ENCODE results near the gene EIF2S3.

The EIF2S3 gene

DNA sequence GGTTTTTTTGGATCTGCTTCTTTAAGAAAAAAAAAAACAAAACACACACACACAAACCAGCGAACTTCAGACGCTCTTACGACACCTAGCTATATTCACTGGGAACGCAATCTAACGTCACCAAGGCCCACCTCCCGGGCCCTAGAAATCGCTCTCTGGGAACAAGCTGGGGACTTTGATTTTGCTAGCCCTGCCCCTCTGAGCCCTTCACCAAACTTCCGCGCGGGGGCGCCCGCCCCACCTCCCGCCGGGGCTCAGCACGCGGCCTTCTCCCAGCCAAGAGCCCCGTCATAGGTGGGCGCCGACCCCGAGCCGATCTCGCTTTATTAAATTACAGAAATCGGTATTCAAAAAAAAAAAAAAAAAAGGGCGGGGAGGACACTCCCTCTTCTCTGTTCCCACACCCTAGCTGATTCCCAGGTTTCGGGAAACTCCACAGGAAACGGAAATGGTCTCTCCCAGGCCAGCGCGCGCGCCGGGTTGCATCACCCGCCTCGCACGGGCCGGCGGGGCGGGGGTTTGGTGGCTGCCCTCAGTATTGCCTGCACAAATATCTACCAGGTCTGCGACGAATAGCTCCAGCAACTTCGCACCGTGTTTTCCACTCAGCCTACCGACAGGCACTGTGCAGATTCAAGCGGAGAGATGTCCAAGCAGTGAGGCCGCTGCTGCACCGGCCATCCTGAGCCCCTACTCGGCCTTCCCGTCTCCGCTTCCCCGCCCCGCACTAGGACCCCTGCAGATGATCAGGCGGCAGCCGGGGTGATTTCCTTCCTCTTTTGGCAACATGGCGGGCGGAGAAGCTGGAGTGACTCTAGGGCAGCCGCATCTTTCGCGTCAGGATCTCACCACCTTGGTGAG, at the start of gene EIF2S3:
TSS of gene EIF2S3 (plus strand) at position 775 of the 861 bp plus-strand sequence. CDS start at position 788, 13 bp downstream.
- Histone ChIP-seq H3K9me3 (ENCODE audit: control insufficient read depth in 1 of 2, low read length in 2 of 2) (no peaks in the 10 kb centered on the region), H3K4me3 (ENCODE audit: low read depth in 1 of 2, low read length in 2 of 2) (peak within 1 kb of the TSS; percentile 56 to 82), H3K27ac (ENCODE audit: low read length) (no peak within 1 kb of the TSS), H3K36me3 (ENCODE audit: control insufficient read depth in 1 of 2, insufficient read depth in 2 of 2, low read length in 2 of 2) (peaks cover 0 to 6% of the 10 kb centered on the region in 2 donors), H3K27me3 (ENCODE audit: low read depth, low read length) (no peaks in the 10 kb centered on the region), H3K4me1 (ENCODE audit: control insufficient read depth in 1 of 2, insufficient read depth in 2 of 2, low read length in 2 of 2) (peaks cover 0 to 3% of the 10 kb centered on the region in 2 donors)

DNA sequence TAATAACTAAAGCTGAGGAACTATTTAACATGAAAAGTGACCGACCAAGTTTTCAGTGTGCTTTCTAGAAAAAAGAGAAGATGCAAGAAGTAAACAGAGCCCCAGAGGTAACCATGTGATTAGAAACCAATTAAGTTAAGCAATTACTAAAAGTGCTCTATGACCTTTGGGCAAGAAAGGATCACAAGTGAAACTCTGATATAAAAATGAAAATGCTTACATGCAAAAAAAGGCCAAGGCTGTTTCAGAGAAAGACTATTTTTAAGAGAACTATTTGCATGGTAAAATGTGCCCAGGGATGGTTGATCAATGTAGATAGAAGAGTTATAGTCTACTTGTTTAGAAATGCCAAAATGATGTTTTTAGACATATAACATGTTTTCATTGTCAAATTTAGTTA, 49.7 kb upstream of the EIF2S3 start:
- Histone ChIP-seq H3K4me3 (ENCODE audit: low read depth in 1 of 2, low read length in 2 of 2) (no peak overlapping the region), H3K27ac (ENCODE audit: low read length) (no peak overlapping the region), H3K27me3 (ENCODE audit: low read depth, low read length) (no peaks in the 10 kb centered on the region), H3K9me3 (ENCODE audit: control insufficient read depth in 1 of 2, low read length in 2 of 2) (no peaks in the 10 kb centered on the region), H3K4me1 (ENCODE audit: control insufficient read depth in 1 of 2, insufficient read depth in 2 of 2, low read length in 2 of 2) (no peaks in the 10 kb centered on the region), H3K36me3 (ENCODE audit: control insufficient read depth in 1 of 2, insufficient read depth in 2 of 2, low read length in 2 of 2) (peaks cover 5 to 6% of the 10 kb centered on the region in 2 donors)

DNA sequence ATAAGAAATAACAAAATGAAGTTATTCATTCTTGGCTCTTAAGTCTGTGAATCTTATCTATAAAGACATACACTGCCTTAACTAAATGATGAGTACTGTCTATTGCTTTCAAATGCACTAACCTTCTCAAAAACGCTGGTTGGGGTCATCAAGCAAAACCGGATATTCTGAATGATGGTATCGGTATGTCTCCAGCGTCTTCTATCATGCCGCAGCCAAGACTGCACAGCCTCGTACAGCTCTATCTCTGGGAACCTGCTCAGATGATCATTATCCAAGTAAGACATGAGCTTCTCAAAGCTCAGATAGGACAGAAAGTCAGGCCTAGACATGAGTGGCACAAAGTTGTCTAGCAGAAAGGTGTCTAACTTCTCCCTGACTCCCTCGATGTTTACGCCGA, 48.9 kb upstream of the EIF2S3 start:
- Histone ChIP-seq H3K4me3 (ENCODE audit: low read depth in 1 of 2, low read length in 2 of 2) (no peak overlapping the region), H3K4me1 (ENCODE audit: control insufficient read depth in 1 of 2, insufficient read depth in 2 of 2, low read length in 2 of 2) (no peaks in the 10 kb centered on the region), H3K27ac (ENCODE audit: low read length) (no peak overlapping the region), H3K9me3 (ENCODE audit: control insufficient read depth in 1 of 2, low read length in 2 of 2) (no peaks in the 10 kb centered on the region), H3K36me3 (ENCODE audit: control insufficient read depth in 1 of 2, insufficient read depth in 2 of 2, low read length in 2 of 2) (peaks cover 5 to 6% of the 10 kb centered on the region in 2 donors), H3K27me3 (ENCODE audit: low read depth, low read length) (no peaks in the 10 kb centered on the region)

DNA sequence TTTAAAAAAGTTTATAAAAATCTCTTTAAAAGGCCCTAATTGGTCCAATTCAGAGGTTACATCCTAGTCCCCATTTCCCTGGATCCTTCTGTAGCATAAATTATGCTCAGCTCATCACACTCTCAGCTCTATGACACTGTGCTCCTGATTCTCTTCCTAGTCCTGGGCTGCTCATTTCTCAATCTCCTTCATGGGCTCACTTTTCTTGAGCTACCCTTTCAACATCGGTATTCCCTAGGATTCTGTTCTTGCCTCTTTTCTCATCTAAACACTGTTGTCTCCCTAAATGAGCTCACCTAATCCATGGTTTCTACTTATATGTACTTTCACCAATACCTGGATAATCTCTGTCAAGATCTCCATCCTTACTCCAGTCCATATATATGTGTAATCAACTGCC, 42.5 kb upstream of the EIF2S3 start:
- Histone ChIP-seq H3K27me3 (ENCODE audit: low read depth, low read length) (no peaks in the 10 kb centered on the region), H3K36me3 (ENCODE audit: control insufficient read depth in 1 of 2, insufficient read depth in 2 of 2, low read length in 2 of 2) (no peaks in the 10 kb centered on the region), H3K4me1 (ENCODE audit: control insufficient read depth in 1 of 2, insufficient read depth in 2 of 2, low read length in 2 of 2) (no peaks in the 10 kb centered on the region), H3K27ac (ENCODE audit: low read length) (no peak overlapping the region), H3K4me3 (ENCODE audit: low read depth in 1 of 2, low read length in 2 of 2) (no peak overlapping the region), H3K9me3 (ENCODE audit: control insufficient read depth in 1 of 2, low read length in 2 of 2) (no peaks in the 10 kb centered on the region)

DNA sequence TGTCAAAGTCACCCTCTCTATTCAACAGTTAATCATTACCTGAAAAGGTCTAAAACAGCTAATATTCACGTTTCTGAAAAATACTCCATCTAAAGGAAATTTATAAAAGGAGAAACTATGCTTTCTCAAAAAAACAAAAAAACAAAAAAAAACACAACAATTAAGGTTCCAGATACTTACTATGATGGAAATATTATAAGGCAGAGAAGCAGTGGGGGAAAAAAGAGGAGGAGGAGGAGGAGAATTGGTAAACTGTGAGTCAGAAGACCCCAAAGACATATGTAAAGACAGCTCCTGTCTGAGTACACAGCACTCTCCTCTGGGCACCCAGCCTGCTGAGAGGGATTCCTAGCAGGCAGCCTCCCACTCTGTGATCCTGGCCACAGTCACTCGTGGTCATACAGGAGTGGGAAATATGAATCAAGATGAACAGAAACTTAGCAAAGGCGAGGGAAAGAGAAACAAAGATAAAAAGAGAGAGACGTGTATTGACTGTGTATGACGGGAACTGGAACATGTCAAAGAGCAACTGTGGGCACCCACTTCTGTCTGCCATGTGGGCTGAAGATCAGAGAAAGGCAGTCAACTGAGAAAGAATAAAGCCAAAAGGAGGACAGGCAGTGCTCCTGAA, 40.3 kb upstream of the EIF2S3 start:
- Histone ChIP-seq H3K4me1 (ENCODE audit: control insufficient read depth in 1 of 2, insufficient read depth in 2 of 2, low read length in 2 of 2) (no peaks in the 10 kb centered on the region), H3K27me3 (ENCODE audit: low read depth, low read length) (no peaks in the 10 kb centered on the region), H3K36me3 (ENCODE audit: control insufficient read depth in 1 of 2, insufficient read depth in 2 of 2, low read length in 2 of 2) (no peaks in the 10 kb centered on the region), H3K27ac (ENCODE audit: low read length) (no peak overlapping the region), H3K4me3 (ENCODE audit: low read depth in 1 of 2, low read length in 2 of 2) (no peak overlapping the region), H3K9me3 (ENCODE audit: control insufficient read depth in 1 of 2, low read length in 2 of 2) (no peaks in the 10 kb centered on the region)

DNA sequence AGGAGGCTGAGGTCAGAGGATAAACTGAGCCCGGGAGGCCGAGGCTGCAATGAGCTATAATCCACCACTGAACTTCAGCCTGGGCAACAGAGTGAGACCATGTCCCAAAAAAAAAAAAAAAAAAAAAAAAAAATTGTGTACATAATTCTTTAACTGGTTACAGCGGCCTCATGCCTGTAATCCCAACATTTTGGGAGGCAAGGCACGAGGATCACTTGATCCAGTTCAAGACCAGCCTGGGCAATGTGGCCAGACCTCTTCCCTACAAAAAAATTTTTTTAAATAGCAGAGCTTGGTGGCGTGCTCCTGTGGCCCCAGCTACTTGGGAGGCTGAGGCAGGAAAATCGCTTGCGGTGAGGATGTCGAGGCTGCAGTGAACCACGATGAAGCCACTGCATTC, 37.1 kb upstream of the EIF2S3 start:
- Histone ChIP-seq H3K27ac (ENCODE audit: low read length) (no peak overlapping the region), H3K4me1 (ENCODE audit: control insufficient read depth in 1 of 2, insufficient read depth in 2 of 2, low read length in 2 of 2) (peaks cover 0 to 11% of the 10 kb centered on the region in 2 donors), H3K27me3 (ENCODE audit: low read depth, low read length) (no peaks in the 10 kb centered on the region), H3K9me3 (ENCODE audit: control insufficient read depth in 1 of 2, low read length in 2 of 2) (no peaks in the 10 kb centered on the region), H3K4me3 (ENCODE audit: low read depth in 1 of 2, low read length in 2 of 2) (no peak overlapping the region), H3K36me3 (ENCODE audit: control insufficient read depth in 1 of 2, insufficient read depth in 2 of 2, low read length in 2 of 2) (no peaks in the 10 kb centered on the region)

DNA sequence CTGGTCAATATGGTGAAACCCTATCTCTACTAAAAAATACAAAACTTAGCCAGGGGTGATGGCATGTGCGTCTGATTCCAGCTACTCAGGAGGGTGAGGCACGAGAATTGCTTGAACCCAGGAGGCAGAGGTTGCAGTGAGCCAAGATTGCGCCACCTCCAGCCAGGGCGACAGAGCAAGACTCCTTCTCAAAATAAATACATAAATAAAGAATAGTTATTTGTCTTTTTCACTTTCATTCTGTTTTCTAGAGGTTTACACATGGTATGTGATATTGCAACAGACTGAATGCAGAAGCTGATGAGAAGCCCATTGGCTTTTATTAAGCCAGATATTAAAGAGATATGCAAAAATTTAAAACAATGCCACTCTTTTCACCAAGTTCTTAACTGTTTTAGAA, 35.9 kb upstream of the EIF2S3 start:
- no peak overlapping the region for H3K4me3 ChIP-seq (ENCODE audit: low read depth in 1 of 2, low read length in 2 of 2)
- no peaks in the 10 kb centered on the region for H3K36me3 ChIP-seq (ENCODE audit: control insufficient read depth in 1 of 2, insufficient read depth in 2 of 2, low read length in 2 of 2)
- no peak overlapping the region for H3K27ac ChIP-seq (ENCODE audit: low read length)
- no peaks in the 10 kb centered on the region for H3K27me3 ChIP-seq (ENCODE audit: low read depth, low read length)
- H3K4me1 ChIP-seq (ENCODE audit: control insufficient read depth in 1 of 2, insufficient read depth in 2 of 2, low read length in 2 of 2): peaks cover 0 to 11% of the 10 kb centered on the region in 2 donors
- H3K9me3 ChIP-seq (ENCODE audit: control insufficient read depth in 1 of 2, low read length in 2 of 2): no peaks in the 10 kb centered on the region

DNA sequence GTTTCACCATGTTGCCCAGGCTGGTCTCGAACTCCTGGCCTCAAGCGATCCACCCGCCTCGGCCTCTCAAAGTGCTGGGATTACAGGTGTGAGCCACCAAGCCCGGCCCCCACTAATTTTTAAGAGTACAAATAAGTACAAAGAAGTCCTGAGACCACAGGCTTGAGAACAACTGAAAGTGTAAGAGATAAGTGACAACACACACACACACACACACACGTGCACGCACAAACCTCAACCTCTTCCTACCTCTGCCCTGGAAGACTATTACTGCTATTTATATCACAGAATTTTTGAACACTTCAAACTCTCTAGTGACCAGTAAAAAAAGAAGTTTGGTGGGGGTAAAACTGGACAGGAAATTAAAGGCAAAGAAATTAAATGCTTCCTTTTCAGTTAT, 35.3 kb upstream of the EIF2S3 start:
- Histone ChIP-seq H3K36me3 (ENCODE audit: control insufficient read depth in 1 of 2, insufficient read depth in 2 of 2, low read length in 2 of 2) (no peaks in the 10 kb centered on the region), H3K4me1 (ENCODE audit: control insufficient read depth in 1 of 2, insufficient read depth in 2 of 2, low read length in 2 of 2) (peaks cover 0 to 11% of the 10 kb centered on the region in 2 donors), H3K9me3 (ENCODE audit: control insufficient read depth in 1 of 2, low read length in 2 of 2) (no peaks in the 10 kb centered on the region), H3K4me3 (ENCODE audit: low read depth in 1 of 2, low read length in 2 of 2) (no peak overlapping the region), H3K27me3 (ENCODE audit: low read depth, low read length) (no peaks in the 10 kb centered on the region), H3K27ac (ENCODE audit: low read length) (no peak overlapping the region)

DNA sequence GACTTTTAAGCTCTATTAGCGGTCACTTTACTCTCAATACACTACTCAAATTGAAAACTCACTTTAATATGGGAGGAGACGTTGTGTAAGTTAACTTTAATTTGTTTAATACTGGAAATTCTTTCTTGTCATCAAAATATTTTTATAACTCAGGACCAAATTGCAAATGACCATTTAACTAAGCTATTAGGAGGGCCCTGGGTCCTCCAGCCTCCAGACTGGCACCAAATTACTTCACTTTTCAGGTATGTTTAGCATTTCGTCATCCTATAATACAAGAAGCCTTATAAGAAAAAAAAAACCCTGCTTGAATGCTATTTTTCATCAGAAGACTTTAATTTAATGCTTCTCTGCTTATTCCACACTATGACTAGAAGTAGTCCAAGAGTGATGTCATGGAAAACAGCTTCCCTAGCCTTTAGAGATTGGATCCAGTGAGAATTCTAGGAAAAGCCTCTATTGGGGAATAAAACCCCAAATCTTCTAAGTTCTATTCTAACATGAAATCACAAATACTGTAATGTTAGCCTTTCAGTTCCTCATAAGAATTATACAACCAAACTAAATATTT, 34.4 kb upstream of the EIF2S3 start:
- H3K36me3 ChIP-seq (ENCODE audit: control insufficient read depth in 1 of 2, insufficient read depth in 2 of 2, low read length in 2 of 2): no peaks in the 10 kb centered on the region
- H3K9me3 ChIP-seq (ENCODE audit: control insufficient read depth in 1 of 2, low read length in 2 of 2): no peaks in the 10 kb centered on the region
- H3K27ac ChIP-seq (ENCODE audit: low read length): no peak overlapping the region
- peaks cover 0 to 11% of the 10 kb centered on the region in 2 donors for H3K4me1 ChIP-seq (ENCODE audit: control insufficient read depth in 1 of 2, insufficient read depth in 2 of 2, low read length in 2 of 2)
- no peaks in the 10 kb centered on the region for H3K27me3 ChIP-seq (ENCODE audit: low read depth, low read length)
- no peak overlapping the region for H3K4me3 ChIP-seq (ENCODE audit: low read depth in 1 of 2, low read length in 2 of 2)

DNA sequence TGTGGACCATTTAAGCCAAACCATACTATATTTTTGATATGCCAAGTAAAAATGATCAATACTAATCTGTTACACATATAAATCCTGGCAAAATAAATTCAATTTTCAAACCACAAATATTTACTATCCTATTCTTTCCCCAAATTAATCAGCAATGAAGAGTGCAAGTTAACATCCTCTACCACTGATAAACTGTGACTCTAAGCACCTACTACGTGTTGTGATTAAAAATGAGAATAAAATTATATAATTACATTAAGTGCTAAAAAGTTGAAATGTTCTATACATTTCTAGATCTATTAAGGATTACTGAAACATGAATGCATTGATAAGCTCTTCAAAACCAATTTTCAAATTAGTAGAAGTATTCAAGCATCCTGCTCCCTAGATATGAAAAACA, 31.2 kb upstream of the EIF2S3 start:
- Histone ChIP-seq H3K36me3 (ENCODE audit: control insufficient read depth in 1 of 2, insufficient read depth in 2 of 2, low read length in 2 of 2) (peaks cover 0 to 3% of the 10 kb centered on the region in 2 donors), H3K9me3 (ENCODE audit: control insufficient read depth in 1 of 2, low read length in 2 of 2) (no peaks in the 10 kb centered on the region), H3K27me3 (ENCODE audit: low read depth, low read length) (no peaks in the 10 kb centered on the region), H3K4me3 (ENCODE audit: low read depth in 1 of 2, low read length in 2 of 2) (peak overlapping the region; percentile 73 to 86), H3K27ac (ENCODE audit: low read length) (no peak overlapping the region), H3K4me1 (ENCODE audit: control insufficient read depth in 1 of 2, insufficient read depth in 2 of 2, low read length in 2 of 2) (peaks cover 0 to 11% of the 10 kb centered on the region in 2 donors)

DNA sequence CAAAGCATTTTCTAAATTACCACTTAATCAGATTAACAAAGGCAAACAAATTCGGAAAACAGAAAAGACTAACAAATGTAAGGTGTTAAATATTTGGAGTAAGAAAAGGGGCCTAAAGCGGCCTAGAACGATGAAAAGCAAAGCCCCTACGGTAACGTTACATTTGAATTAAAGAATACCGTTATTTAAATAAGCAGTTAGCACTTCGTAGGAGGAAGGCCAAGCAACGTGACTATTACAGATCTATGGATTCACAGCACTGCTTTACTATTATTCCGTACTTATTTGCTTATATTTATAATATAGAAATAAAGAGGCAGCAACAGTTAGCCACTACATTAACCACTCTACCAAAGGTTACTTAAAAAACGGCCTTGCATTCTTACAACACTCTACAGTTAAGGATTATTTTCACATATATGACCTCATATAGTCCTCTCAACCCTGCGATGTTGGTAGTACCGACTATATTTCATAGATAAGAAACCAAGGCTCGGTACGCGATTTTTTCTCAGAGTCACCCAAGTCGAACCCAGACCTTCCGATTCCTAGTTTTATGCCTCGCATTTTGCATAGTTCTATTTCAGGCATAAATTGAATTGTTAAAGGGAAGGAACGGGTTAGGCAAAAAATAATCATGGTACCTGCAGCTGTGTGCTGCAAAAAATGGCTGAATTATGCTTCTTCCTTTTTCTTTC, 30.6 kb upstream of the EIF2S3 start:
- Histone ChIP-seq H3K27ac (ENCODE audit: low read length) (peak overlapping the region; percentile 69), H3K36me3 (ENCODE audit: control insufficient read depth in 1 of 2, insufficient read depth in 2 of 2, low read length in 2 of 2) (peaks cover 0 to 3% of the 10 kb centered on the region in 2 donors), H3K4me1 (ENCODE audit: control insufficient read depth in 1 of 2, insufficient read depth in 2 of 2, low read length in 2 of 2) (peaks cover 0 to 11% of the 10 kb centered on the region in 2 donors), H3K4me3 (ENCODE audit: low read depth in 1 of 2, low read length in 2 of 2) (peak overlapping the region; percentile 73 to 86), H3K9me3 (ENCODE audit: control insufficient read depth in 1 of 2, low read length in 2 of 2) (no peaks in the 10 kb centered on the region), H3K27me3 (ENCODE audit: low read depth, low read length) (no peaks in the 10 kb centered on the region)

All from muscle layer of duodenum (tissue), 2 donors.